Head of caudate nucleus (tissue), 42 donors: ENCODE results near the gene ASB10.

Source experiments
- DNase-seq, 42 donors: peaks; one replicate each; pipeline versions ENCODE4 v3.0.0 to v3.0.0-alpha.2; 2020 to 2021; ENCODE audit warnings: mixed read lengths in 7 of 42
- intact Hi-C: fragments of 100-400 bp; cut with DNase I; formaldehyde crosslinking; loops from one replicate; pipeline ENCODE4 v1.15.0; 2022

Gene ASB10

DNA sequence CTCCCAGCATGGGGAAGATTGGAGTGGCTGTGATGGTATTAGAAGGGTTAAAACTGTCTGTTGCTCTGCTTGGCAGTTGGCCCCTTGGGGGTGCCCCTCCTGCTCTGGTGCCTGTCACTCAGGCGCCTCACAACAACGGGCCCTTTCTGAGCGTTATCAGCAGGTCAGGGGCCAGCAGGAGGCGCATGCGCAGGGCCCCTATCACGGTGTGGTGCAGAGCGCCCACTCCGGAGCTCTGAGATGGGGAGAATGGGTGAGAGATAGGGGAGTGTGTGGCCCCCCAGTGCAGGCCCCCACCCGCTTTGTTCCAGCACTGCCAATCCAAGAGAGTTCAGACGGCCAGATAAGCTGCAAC is 44.4 kb downstream of the ASB10 start:
- DNase-seq: peak; percentile 58 to 93 (median 83)
- intact Hi-C loops: no loop called here

DNA sequence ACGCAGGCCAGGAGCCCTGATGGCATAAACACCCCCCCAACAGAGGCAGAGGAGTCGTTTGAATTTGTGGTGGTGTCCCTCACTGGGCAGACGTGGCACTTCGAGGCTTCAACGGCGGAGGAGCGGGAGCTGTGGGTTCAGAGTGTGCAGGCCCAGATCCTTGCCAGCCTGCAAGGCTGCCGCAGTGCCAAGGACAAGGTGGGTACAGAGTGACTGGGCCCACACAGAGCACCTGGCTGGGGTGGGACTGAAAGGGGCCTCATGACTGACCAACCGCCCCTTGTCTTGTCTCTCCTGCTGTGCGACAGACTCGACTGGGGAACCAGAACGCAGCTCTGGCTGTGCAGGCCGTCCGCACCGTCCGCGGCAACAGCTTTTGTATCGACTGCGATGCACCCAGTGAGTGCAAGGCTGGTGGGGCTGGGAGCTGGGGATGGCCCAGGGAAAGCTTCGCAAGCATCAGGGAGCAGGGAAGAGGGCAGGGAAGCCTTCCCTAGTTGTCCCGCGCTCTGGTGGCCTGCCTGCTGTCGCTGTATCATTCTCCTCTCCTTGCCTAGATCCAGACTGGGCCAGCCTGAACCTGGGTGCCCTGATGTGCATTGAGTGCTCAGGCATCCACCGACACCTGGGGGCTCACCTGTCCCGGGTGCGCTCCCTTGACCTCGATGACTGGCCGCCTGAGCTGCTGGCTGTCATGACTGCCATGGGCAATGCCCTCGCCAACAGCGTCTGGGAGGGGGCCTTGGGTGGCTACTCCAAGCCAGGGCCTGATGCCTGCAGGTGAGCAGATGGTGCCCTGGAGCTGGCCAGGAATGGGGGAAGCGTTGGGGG is 45.0 kb downstream of the ASB10 start:
- peak in 10 of 42 donors; percentile 8 to 50 (median 24) for DNase-seq
- intact Hi-C loops: no loop called here

DNA sequence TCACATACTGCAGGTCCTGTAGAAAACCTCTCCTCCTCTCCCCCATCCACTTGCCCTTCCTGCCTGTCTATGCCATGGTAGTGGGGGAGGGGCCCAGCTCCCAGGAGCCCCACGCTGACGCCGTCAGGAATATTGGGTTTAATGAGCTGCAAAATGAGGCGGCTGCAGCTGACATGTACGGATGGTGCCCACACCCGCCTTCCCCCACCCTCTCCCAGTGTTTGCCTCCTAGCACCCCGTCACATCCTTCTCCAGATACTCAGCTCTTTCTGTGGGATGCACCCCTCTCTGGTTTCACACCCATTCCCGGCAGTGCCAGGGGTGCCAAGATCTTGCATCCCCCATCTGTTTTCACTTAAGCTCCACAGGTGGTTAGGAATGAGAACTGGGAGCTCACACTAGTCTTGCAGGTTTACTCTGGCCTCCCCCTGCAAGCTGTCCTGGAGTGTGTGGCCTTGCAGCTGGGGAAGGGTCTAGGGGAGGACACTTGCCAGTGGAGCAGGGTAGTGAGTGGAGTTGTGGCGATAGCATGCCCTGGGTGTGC is 45.7 kb downstream of the ASB10 start:
- intact Hi-C loops: no loop called here
- DNase-seq: peak in 26 of 42 donors; percentile 35 to 81 (median 55)

DNA sequence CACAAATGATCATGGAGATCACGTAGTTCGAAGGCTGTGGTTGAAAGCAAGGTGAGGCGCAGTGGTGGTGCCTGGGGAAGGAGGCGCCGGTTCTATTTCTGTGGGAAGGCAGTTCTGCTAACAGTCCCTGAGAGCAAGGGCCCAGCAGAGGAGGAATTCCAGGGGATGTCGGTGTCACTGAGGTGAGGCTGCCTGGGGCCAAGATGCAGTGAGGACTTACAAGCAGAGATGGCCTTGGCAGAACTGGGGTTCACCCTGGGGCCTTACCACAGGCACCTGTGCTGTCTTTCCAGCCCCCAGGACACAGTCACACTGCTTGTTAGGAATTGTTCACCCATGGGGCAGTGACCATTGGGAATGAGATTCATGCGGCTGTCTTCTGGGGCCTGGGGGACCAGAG is 46.2 kb downstream of the ASB10 start:
- DNase-seq: peak in 12 of 42 donors; percentile 4 to 34 (median 14)
- intact Hi-C loops: no loop called here

DNA sequence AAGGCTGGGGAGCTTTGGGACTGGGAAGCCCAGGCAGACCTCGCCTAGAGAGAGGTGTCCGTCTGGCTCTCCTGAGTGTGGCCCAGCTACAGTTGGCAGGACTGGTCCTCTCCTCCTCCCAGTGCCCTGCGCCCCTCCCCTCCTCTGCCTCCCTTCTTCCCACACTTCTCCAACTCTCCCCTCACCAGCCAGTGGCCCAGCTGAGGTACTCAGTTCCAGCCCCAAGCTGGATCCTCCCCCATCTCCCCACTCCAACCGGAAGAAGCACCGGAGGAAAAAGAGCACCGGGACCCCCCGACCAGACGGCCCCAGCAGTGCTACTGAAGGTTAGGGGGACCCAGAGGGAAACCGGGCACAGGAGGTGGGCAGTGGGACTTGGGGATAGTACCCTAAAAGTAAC is 47.3 kb downstream of the ASB10 start:
- DNase-seq: peak in 9 of 42 donors; percentile 1 to 32 (median 11)
- intact Hi-C loops: no loop called here

DNA sequence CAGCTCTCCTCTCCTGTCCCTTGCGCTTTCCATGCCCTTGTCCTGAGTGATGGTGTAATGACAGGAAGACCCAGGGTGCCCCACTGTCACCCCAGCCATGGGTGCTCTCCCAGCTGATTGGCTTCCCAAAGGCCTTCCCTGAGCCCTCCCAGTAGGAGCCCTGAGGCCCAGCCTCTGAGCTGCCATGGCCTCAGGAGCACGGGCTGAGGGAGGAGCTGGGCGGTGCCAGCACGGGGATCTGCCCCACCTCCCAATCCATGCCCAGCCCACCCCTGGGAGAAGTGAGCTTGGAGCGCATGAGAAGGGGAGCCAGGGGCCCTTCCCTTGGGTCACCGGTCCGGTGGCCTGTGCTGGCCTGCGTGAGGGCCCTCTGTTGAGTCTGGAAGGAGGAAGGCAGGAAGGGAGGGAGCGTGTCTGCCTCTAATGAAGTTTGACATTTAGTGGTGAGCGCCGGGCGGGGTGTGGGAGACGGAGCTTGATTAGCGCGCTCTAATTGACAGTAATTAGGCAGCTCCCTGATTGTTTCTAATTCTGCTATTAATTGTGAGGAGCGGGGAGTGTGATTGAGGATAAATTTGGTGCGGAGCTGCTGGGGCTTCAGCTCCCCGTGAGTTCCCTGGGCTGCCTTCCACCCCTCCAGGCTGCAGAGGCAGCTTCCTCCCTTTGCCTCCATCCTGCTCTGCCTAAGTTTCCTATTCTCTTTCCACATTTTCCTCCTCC is 47.8 kb downstream of the ASB10 start:
- peak in 16 of 42 donors; percentile 5 to 42 (median 18) for DNase-seq
- intact Hi-C loops: no loop called here

DNA sequence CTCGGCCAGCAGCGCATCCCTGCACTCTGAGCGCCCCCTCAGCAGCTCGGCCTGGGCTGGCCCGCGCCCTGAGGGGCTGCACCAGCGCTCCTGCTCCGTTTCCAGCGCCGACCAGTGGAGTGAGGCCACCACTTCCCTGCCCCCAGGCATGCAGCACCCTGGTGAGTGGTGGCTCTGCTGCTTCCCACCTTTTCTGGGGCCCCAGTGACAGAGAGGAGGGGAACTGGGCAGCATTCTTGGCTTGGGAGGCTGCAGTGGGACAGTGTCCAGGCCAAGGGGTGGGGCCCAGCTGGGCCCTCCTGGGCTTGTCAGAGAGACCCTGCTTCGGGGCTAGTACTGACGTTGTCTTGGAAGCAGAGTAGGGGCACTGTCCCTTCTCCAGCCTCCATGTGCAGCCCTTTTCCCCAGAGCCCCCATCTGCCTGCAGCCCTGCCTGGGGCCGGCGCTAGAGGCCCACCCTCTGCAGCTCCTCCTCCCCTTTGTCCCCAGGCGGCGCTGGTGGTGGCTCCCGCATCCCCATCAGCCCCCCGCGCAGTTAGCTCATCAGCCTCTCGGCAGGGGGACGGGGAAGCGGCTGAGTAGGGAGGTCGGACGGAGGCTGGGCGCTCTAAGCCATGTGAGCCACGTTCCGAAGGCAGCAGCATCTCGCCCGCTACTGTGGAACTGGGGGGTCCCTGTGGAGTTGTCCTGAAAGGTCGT is 48.7 kb downstream of the ASB10 start:
- DNase-seq: peak in 17 of 42 donors; percentile 1 to 38 (median 15)
- intact Hi-C loops: no loop called here

DNA sequence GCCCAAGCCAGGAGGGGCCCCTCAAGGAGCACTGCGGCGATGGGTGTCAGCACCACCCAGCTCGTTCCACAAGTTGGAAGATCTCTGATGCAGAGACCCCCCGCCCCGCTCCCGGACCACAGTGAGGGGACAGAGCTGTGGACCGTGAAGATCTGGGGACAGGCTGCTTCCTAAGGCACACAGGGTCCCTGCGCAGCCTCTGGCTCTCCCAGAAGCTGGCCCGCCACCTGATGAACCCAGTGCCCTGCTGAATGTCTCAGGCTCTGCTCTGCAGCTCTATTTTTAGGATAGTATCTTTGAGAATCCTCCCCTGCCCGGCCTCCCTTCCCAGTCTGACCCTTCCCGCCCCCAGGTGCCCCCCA is 49.3 kb downstream of the ASB10 start:
- peak in 12 of 42 donors; percentile 1 to 32 (median 6) for DNase-seq

DNA sequence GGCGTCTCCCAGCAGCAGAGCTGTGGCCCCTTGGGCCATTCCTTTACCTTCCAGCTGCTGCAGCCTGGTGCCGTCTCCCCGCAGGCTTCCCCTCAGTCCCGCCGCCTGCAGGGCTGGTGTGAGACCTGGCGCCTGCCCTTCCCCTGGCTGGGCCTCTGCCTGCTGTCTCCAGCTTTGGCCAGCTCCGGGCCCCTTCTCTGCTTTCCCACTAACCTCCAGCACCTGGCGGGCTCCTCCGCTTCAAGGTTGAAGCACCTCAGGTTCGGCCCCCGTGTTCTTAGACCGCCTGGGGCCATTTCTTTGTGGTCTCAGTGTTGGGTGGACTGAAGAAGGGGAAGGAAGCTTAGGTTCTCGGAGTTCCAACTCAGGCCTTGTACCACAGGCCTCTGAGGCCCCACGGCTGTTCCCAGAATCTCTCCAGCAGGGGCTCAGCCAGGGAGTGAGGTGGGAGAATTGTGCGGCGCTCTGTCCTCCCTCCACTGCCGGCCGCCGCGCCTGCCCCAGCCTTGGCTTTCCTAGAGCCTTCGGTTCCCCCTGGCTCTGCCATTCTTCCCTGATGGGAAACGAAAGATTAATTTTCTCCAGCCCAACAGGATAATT is 49.9 kb downstream of the ASB10 start:
- intact Hi-C loops: no loop called here
- peak in 14 of 42 donors; percentile 1 to 33 (median 8) for DNase-seq

More for the DNA sequence above, 49.3 kb downstream of the ASB10 start:
- intact Hi-C loops: no loop called here

DNA sequence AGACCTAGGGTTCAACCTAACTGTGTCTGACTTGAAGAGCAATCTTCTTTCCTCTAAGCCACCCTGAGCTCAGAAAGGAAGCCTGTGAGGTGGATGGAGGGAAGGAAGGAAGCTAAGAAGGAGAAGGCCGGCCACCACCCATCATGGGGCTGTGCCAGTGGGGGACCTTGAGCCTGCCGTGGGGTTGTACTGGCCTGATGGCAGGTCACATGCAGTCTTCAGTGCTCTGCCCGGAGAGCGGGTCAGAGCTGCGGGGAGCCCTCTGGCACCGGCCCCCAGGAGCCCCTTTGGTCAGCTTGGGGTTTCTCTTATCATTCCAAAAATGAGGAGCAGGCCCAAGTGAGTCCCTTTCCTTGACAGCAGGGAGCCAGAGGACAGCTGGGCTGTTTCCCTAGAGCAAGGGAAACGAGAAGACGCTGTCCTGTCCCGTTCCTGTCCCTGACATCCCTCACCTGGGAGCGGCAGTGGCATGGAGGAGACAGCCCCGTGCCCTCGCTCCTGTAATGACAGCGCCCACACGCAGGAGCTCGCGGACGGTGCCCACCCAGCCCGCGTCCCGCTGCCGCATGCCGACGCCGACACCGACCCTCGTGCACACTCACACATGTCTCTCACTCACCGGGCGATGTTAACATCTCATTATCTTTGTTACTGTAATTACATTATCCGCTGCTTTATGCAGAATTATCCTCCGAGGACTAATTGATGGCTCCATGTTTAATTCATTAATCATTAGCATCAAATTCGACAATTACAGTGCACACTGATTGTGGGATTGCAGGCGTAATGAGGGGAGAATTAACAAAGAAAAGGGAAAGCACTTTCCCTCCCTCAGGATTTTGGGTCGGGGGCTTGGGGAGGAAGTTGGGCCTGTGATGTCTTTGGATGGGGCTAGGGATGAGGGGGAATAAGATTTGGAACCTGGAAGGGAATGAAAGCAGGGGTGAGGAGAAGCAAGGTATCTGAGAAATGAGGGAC is 50.9 kb downstream of the ASB10 start:
- peak in 9 of 42 donors; percentile 1 to 17 (median 11) for DNase-seq
- intact Hi-C loops: no loop called here

DNA sequence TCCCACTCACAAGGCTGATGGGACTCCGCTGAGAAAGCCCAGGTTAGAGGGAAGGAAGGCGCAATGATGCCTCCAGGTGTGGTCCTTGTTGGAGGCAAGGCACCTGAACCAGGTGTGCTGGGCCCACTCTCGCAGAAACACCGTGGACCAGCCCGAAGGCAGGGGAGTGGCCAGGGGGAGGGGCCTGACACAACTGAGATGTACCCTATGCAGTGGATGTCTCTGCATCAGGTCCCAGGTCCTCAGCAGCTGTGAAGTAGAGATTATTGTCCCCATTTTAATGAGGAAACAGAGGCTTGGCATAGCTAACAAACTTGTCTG is 51.6 kb downstream of the ASB10 start:
- DNase-seq: peak in 2 of 42 donors; percentile 9 to 17
- intact Hi-C loops: no loop called here

DNA sequence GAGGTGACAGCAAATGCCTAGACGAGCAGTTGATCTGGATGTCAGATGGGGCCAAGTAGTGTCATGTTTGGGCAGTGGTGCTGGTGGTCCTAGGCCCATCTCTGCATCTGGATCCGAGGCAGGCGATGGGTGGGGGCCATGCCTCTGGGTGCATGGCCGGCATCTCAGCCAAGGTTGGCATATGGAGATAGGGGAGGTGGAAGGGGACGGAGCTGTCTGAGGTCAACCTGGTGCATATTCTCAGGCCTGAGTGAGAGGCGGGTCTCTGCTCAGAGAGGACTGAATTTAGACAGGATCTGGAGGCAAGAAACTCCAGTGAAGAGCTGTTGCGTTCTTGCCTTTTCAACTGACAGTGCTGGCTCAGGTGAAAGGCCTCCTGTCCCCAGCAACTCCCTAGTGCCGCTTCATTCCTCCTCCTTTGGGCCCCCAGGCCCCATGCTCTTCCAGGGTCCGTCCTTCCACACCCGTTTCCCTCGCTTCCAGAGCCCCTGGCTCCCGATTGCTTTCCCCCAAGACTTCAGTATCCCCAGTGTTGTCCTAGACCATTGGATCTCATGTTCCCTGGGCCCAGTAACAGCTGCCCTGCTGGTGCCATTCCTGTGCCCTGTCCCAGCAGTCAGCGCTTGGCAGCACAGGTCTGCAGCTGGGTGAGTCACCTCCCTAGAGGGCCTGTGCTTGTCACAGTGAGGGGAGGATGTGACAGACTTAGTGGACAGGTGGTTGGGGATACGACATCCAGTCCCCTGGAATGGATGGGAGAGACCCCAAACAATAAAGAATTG is 52.1 kb downstream of the ASB10 start:
- intact Hi-C loops: no loop called here

DNA sequence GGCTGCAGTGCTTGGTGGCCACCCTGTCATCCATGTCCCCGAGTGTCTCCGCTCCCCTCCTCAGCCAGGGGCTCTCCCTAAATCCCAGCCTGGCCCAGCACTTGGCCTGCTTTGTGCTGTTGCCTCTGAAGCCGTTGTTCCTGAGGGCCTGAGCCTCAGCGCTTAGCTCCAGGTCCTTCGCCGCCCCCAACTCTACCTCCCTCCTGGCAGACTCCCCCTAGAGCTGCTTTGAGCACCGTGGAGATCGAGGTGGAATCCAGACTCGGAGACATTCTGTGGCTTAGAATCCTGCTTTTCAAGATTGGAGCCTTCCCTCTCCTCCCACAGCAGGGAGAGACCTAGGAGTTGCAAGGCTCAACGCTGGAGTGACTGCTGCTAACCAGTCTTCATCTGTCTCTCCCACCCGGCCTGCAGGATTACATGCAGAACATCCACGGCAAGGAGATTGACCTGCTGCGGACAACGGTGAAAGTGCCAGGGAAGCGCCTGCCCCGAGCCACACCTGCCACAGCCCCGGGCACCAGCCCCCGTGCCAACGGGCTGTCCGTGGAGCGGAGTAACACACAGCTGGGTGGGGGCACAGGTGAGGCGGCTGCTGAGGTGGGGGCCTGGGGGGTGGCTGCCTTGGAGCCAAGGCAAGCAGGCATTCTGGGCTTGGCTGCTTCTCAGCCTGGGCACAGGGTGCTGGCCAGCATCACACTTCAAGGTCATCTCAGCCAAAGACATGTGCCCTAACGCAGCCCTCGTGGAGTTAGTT is 52.9 kb downstream of the ASB10 start:
- intact Hi-C loops: no loop called here
- peak in 3 of 42 donors; percentile 2 to 11 (median 7) for DNase-seq

More for the DNA sequence above, 52.1 kb downstream of the ASB10 start:
- DNase-seq: peak in 4 of 42 donors; percentile 2 to 17 (median 9)

DNA sequence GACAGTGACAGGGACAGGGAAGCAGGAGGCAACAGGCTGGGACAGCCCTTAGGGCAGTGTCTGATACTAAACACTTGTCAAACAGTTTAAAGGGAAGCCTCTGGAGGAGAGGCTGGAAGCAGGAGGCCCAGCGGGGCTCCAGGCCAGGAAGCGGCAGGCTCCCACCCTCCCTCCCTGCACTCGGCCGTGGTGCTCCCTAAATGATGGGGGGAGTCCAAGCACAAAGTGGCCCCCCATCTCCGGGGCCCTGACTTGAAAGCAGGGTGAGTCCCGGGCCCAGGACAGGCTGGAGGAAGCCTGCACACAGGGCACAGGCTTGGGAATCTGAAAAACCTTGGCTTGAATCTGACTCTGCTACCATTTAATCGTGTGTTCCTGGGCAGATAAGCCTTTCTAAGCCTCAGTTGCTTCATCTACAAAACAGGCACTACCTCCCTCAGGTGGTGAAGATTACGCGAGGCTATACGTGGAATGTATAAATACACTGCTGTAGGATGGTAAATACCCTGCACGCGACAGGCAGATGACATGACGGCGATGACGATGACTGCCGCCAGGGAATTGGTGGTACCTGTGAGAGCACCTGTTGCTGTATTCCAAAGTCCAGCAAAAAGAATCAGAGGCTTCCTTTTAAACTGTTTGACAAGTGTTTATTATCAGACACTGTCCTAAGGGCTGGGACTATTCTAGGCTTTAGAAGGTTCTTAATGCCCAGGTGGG is 53.6 kb downstream of the ASB10 start:
- DNase-seq: peak in 1 of 42 donors; percentile 2
- intact Hi-C loops: no loop called here

DNA sequence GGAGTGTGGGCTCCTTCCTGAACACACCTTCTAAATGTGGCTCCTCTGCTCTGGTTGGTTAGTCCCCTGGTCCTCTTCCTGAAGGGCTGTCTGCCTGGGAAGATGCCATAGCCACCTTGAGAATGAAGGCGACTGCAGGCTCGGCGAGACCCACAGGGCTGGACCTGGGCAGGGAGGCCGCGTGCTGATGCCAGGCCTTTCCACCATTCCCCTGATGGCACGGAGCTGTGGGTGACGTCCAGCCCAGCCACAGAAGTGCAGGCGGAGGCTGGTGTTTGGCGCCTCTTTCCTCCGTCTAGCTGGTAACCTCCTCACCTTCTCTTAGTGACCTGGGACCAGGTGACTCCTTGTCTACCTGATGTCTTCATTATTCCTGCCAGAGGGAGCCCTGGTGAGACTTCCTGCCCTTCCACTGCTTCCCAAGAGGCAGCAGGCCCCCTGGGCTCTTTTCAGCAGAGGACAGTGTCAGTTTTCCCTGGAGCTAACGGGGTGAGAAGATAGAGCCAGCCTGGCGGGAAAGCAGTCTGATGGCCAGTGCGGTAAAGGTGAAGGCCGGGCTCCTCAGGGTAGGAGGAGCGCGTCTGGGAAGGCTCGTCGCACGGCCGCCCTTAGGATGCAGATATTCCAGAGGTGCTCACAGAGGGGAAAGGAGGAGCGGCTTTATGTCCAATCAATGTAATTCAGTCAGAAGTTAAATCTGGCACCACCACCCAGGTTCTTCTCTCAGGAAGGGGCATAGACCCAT is 54.4 kb downstream of the ASB10 start:
- intact Hi-C loops: no loop called here
- DNase-seq: no peak
